DOHH2 (cell line): Measurements from ENCODE around the gene DHRS4L2.

ENCODE experiments used
- H3F3A ChIP-seq: fragments of 200-600 bp; sonication (generic), shearing (Covaris generic); 2 replicates; pipeline ENCODE4 v1.6.0; 2016; ENCODE audit warnings: antibody characterized with exemption, mild to moderate bottlenecking; ENCODE audit not compliant: control insufficient read depth, insufficient read depth
- H3K27ac ChIP-seq: fragments of 200-600 bp; sonication (generic); 2 replicates; pipeline ENCODE4 v1.5.1; 2014; ENCODE audit warnings: low read depth, mild to moderate bottlenecking, low read length, moderate library complexity
- H3K27me3 ChIP-seq: fragments of 200-600 bp; sonication (generic); 2 replicates; pipeline ENCODE4 v1.6.1; 2014; ENCODE audit warnings: mild to moderate bottlenecking, low read length, mixed read lengths; ENCODE audit not compliant: control insufficient read depth
- H3K36me3 ChIP-seq: fragments of 200-600 bp; sonication (generic); 2 replicates; pipeline ENCODE4 v1.6.1; 2014; ENCODE audit warnings: mild to moderate bottlenecking, low read length, moderate library complexity, mixed read lengths; ENCODE audit not compliant: control insufficient read depth
- H3K4me1 ChIP-seq: fragments of 200-600 bp; sonication (generic); 2 replicates; pipeline ENCODE4 v1.6.1; 2014; ENCODE audit warnings: mild to moderate bottlenecking, low read length, mixed read lengths; ENCODE audit not compliant: control insufficient read depth
- H3K4me2 ChIP-seq: fragments of 200-600 bp; sonication (generic); 2 replicates; pipeline ENCODE4 v1.6.0; 2014; ENCODE audit warnings: mild to moderate bottlenecking, low read length, moderate library complexity
- H3K4me3 ChIP-seq: fragments of 200-600 bp; sonication (generic); 2 replicates; pipeline ENCODE4 v1.5.1; 2014; ENCODE audit warnings: mild to moderate bottlenecking, low read length, mixed read lengths
- H3K79me2 ChIP-seq: fragments of 200-600 bp; sonication (generic); 2 replicates; pipeline ENCODE4 v1.6.1; 2014; ENCODE audit warnings: mild to moderate bottlenecking, low read length, mixed read lengths; ENCODE audit not compliant: control insufficient read depth
- H3K9me2 ChIP-seq: fragments of 200-600 bp; sonication (generic); replicated peaks from 2 replicates; pipeline ENCODE4 v1.6.1; 2014; ENCODE audit warnings: mild to moderate bottlenecking, low read length, mixed read lengths; ENCODE audit not compliant: control insufficient read depth
- H3K9me3 ChIP-seq: fragments of 200-600 bp; sonication (generic); 2 replicates; pipeline ENCODE4 v1.6.1; 2014; ENCODE audit warnings: antibody characterized with exemption, low read length, mixed read lengths; ENCODE audit not compliant: control insufficient read depth, insufficient read depth
- H4K20me1 ChIP-seq: fragments of 200-600 bp; sonication (generic); 2 replicates; pipeline ENCODE4 v1.6.0; 2014; ENCODE audit warnings: low read depth, mild to moderate bottlenecking, antibody characterized with exemption, low read length, moderate library complexity; ENCODE audit not compliant: control insufficient read depth, insufficient read depth
- CTCF ChIP-seq: fragments of 200-600 bp; sonication (generic); IDR thresholded peaks from one replicate; pipeline ENCODE4 v1.5.1; 2014; ENCODE audit warnings: antibody characterized with exemption, mild to moderate bottlenecking, low read depth, low read length; ENCODE audit not compliant: poor library complexity, severe bottlenecking
- EZH2phosphoT487 ChIP-seq: fragments of 200-600 bp; sonication (generic); IDR thresholded peaks from 2 replicates; pipeline ENCODE4 v1.6.1; 2017; ENCODE audit warnings: borderline replicate concordance, mild to moderate bottlenecking, antibody characterized with exemption, low read length, moderate library complexity, mixed read lengths

Gene DHRS4L2

GRCh38 chr14:24054646-24055045 is 65.9 kb downstream of the DHRS4L2 start:
- no peaks in the 10 kb centered on the region for H3K36me3 ChIP-seq
- H3K9me3 ChIP-seq, result no peaks in the 10 kb centered on the region
- no peak overlapping the region for H3K4me2 ChIP-seq
- no peak overlapping the region for H3K4me3 ChIP-seq
- no peaks in the 10 kb centered on the region for H3K9me2 ChIP-seq
- peaks cover 29% of the 10 kb centered on the region for H3K4me1 ChIP-seq
- H3K79me2 ChIP-seq, result no peaks in the 10 kb centered on the region
- H3F3A ChIP-seq, result peaks cover 9% of the 10 kb centered on the region
- peaks cover 15% of the 10 kb centered on the region for H3K27me3 ChIP-seq
- no peaks in the 10 kb centered on the region for H4K20me1 ChIP-seq
- no peak for TF ChIP-seq EZH2phosphoT487
- TF ChIP-seq CTCF, result no peak
- no peak overlapping the region for H3K27ac ChIP-seq
